ENCODE data around the gene BPGM. TPM values are rescaled to one million over a fixed set of nuclear protein-coding genes. Genes with fewer than 3 reads are reported as not detected.

The BPGM gene
- total and polyA plus RNA-seq, 2 donors from 2014 or later, result 21.2 to 53.5 TPM

- DNase-seq (no peak), FAIRE-seq (no peak)
- TF ChIP-seq CTCF (IDR thresholded peaks at IDR 0.05; ENCODE audit: borderline replicate concordance, extremely low read depth, insufficient read depth), result no peak
- intact Hi-C loops (cut with DNase I), result no loop called here
- Histone ChIP-seq H3K36me3 (ENCODE audit: control insufficient read depth in 2 of 3, insufficient read depth in 3 of 3, low read length in 3 of 3) (no peaks in the 10 kb centered on the region), H3K4me1 (ENCODE audit: control insufficient read depth in 2 of 3, insufficient read depth in 2 of 3, low read depth in 1 of 3, low read length in 3 of 3) (no peaks in the 10 kb centered on the region), H3K4me3 (ENCODE audit: low read length in 3 of 3) (no peak overlapping the region), H3K9me3 (ENCODE audit: control insufficient read depth in 2 of 3, insufficient read depth in 1 of 3, low read length in 3 of 3) (no peaks in the 10 kb centered on the region), H3K27me3 (ENCODE audit: control insufficient read depth, insufficient read depth, low read length) (no peaks in the 10 kb centered on the region), H3K9ac (ENCODE audit: low read length in 3 of 3) (no peak overlapping the region), H3K27ac (ENCODE audit: low read depth in 2 of 2, low read length in 2 of 2) (no peak overlapping the region)
Observed at GRCh38 chr7:134629445-134629844, 17.2 kb upstream of the BPGM start.

- no peak overlapping the region for H3K4me3 ChIP-seq (ENCODE audit: low read length in 3 of 3)
- no peaks in the 10 kb centered on the region for H3K9me3 ChIP-seq (ENCODE audit: control insufficient read depth in 2 of 3, insufficient read depth in 1 of 3, low read length in 3 of 3)
- H3K4me1 ChIP-seq (ENCODE audit: control insufficient read depth in 2 of 3, insufficient read depth in 2 of 3, low read depth in 1 of 3, low read length in 3 of 3), result peaks cover 0 to 2% (median under 1%) of the 10 kb centered on the region in 3 donors
- no peak for DNase-seq
- no peak for TF ChIP-seq CTCF (IDR thresholded peaks at IDR 0.05; ENCODE audit: borderline replicate concordance, extremely low read depth, insufficient read depth)
- H3K9ac ChIP-seq (ENCODE audit: low read length in 3 of 3), result no peak overlapping the region
- FAIRE-seq, result no peak
- no peak overlapping the region for H3K27ac ChIP-seq (ENCODE audit: low read depth in 2 of 2, low read length in 2 of 2)
- intact Hi-C loops (cut with DNase I), result no loop called here
- H3K36me3 ChIP-seq (ENCODE audit: control insufficient read depth in 2 of 3, insufficient read depth in 3 of 3, low read length in 3 of 3), result no peaks in the 10 kb centered on the region
- no peaks in the 10 kb centered on the region for H3K27me3 ChIP-seq (ENCODE audit: control insufficient read depth, insufficient read depth, low read length)
Observed at GRCh38 chr7:134630237-134630636, 16.4 kb upstream of the BPGM start.

DNA sequence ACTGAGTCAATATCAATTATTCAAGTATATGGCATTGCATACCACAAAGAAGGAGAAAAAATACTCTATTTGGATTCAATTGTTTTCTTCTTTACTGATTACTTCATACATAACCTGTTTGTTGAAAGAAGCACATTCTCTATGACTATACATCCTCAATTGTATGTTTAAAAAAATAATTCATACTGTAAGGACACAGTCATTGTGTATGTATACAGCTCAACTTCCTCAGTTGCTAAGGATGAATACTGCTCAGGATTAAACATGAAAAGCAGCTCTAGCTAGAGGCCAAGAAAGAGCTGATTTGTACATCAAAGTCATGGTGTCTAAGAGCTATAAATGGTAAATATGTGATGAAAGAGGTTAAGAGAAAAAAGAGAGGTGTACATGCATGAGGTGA, 15.8 kb upstream of the BPGM start:
- Histone ChIP-seq H3K4me3 (ENCODE audit: low read length in 3 of 3) (no peak overlapping the region), H3K9ac (ENCODE audit: low read length in 3 of 3) (no peak overlapping the region), H3K27ac (ENCODE audit: low read depth in 2 of 2, low read length in 2 of 2) (no peak overlapping the region), H3K4me1 (ENCODE audit: control insufficient read depth in 2 of 3, insufficient read depth in 2 of 3, low read depth in 1 of 3, low read length in 3 of 3) (peaks cover 0 to 8% (median 6%) of the 10 kb centered on the region in 3 donors), H3K36me3 (ENCODE audit: control insufficient read depth in 2 of 3, insufficient read depth in 3 of 3, low read length in 3 of 3) (no peaks in the 10 kb centered on the region), H3K27me3 (ENCODE audit: control insufficient read depth, insufficient read depth, low read length) (no peaks in the 10 kb centered on the region), H3K9me3 (ENCODE audit: control insufficient read depth in 2 of 3, insufficient read depth in 1 of 3, low read length in 3 of 3) (no peaks in the 10 kb centered on the region)
- no peak for TF ChIP-seq CTCF (IDR thresholded peaks at IDR 0.05; ENCODE audit: borderline replicate concordance, extremely low read depth, insufficient read depth)
- FAIRE-seq (no peak), DNase-seq (no peak)
- intact Hi-C loops (cut with DNase I), result no loop called here

- H3K4me1 ChIP-seq (ENCODE audit: control insufficient read depth in 2 of 3, insufficient read depth in 2 of 3, low read depth in 1 of 3, low read length in 3 of 3), result peaks cover 0 to 8% (median 6%) of the 10 kb centered on the region in 3 donors
- FAIRE-seq (no peak), DNase-seq (no peak)
- no peaks in the 10 kb centered on the region for H3K9me3 ChIP-seq (ENCODE audit: control insufficient read depth in 2 of 3, insufficient read depth in 1 of 3, low read length in 3 of 3)
- no peak overlapping the region for H3K27ac ChIP-seq (ENCODE audit: low read depth in 2 of 2, low read length in 2 of 2)
- no peak overlapping the region for H3K9ac ChIP-seq (ENCODE audit: low read length in 3 of 3)
- no peak for TF ChIP-seq CTCF (IDR thresholded peaks at IDR 0.05; ENCODE audit: borderline replicate concordance, extremely low read depth, insufficient read depth)
- no peaks in the 10 kb centered on the region for H3K36me3 ChIP-seq (ENCODE audit: control insufficient read depth in 2 of 3, insufficient read depth in 3 of 3, low read length in 3 of 3)
- H3K27me3 ChIP-seq (ENCODE audit: control insufficient read depth, insufficient read depth, low read length), result no peaks in the 10 kb centered on the region
- intact Hi-C loops (cut with DNase I), result no loop called here
- H3K4me3 ChIP-seq (ENCODE audit: low read length in 3 of 3), result no peak overlapping the region
Observed at GRCh38 chr7:134632052-134632451, 14.6 kb upstream of the BPGM start.
